Activated CD4-positive, alpha-beta T cell treated with anti-CD3 and anti-CD28 coated beads for 4 hours (primary cell): ENCODE data around the gene SHANK1.

Experiments used
- DNase-seq, 2 donors: peaks; one replicate each; pipeline ENCODE4 v3.0.0-alpha.2; 2020

The SHANK1 gene

GRCh38 chr19:50657712-50658440 is 61.7 kb downstream of the SHANK1 start:
- peak; percentile 68 to 75 for DNase-seq

- DNase-seq: no peak
Measured at GRCh38 chr19:50657222-50657669, 62.4 kb downstream of the SHANK1 start.

- no peak for DNase-seq
Measured at GRCh38 chr19:50654882-50655281, 64.7 kb downstream of the SHANK1 start.

GRCh38 chr19:50652722-50653121 is 66.9 kb downstream of the SHANK1 start:
- DNase-seq: no peak

GRCh38 chr19:50651174-50651573 is 68.4 kb downstream of the SHANK1 start:
- no peak for DNase-seq

- DNase-seq: no peak
Measured at GRCh38 chr19:50649433-50650391, 69.9 kb downstream of the SHANK1 start, which contains the start of gene C19orf81. C19orf81 (plus strand) TSS chr19:50649445; CDS start chr19:50649445, 0 bp downstream.

- no peak for DNase-seq
Measured at GRCh38 chr19:50648659-50649058, 70.9 kb downstream of the SHANK1 start.

GRCh38 chr19:50647879-50648615 is 71.6 kb downstream of the SHANK1 start:
- DNase-seq: no peak

- no peak for DNase-seq
Measured at GRCh38 chr19:50646074-50646807, 73.4 kb downstream of the SHANK1 start.

GRCh38 chr19:50645107-50645506 is 74.5 kb downstream of the SHANK1 start:
- no peak for DNase-seq

GRCh38 chr19:50644315-50644915 is 75.2 kb downstream of the SHANK1 start:
- no peak for DNase-seq

GRCh38 chr19:50640368-50640767 is 79.2 kb downstream of the SHANK1 start:
- no peak for DNase-seq

GRCh38 chr19:50639121-50640112 is 80.2 kb downstream of the SHANK1 start, which contains the start of gene SYT3:
SYT3 (minus strand) TSS chr19:50639881; CDS start chr19:50637411, 2,470 bp downstream.
- peak; percentile 9 to 13 for DNase-seq

- no peak for DNase-seq
Measured at GRCh38 chr19:50638600-50638999, 81.0 kb downstream of the SHANK1 start.

GRCh38 chr19:50636317-50637085 is 83.1 kb downstream of the SHANK1 start:
- DNase-seq: no peak

- no peak for DNase-seq
Measured at GRCh38 chr19:50633973-50634372, 85.6 kb downstream of the SHANK1 start.

- no peak for DNase-seq
Measured at GRCh38 chr19:50633359-50633758, 86.2 kb downstream of the SHANK1 start.

GRCh38 chr19:50632151-50632835 is 87.3 kb downstream of the SHANK1 start:
- DNase-seq: no peak

- DNase-seq: no peak
Measured at GRCh38 chr19:50629801-50630200, 89.8 kb downstream of the SHANK1 start.
